ENCODE data around the gene CTNNBIP1. TPM values are rescaled to one million over a fixed set of nuclear protein-coding genes. Genes with fewer than 3 reads are reported as not detected.

The CTNNBIP1 gene
- total and polyA plus RNA-seq, 9 of the 15 experiments (the other 6 are each of a cell fraction or from before 2014, with no cell fraction given): 0.65 to 29.2 (median 14.7) TPM

DNA sequence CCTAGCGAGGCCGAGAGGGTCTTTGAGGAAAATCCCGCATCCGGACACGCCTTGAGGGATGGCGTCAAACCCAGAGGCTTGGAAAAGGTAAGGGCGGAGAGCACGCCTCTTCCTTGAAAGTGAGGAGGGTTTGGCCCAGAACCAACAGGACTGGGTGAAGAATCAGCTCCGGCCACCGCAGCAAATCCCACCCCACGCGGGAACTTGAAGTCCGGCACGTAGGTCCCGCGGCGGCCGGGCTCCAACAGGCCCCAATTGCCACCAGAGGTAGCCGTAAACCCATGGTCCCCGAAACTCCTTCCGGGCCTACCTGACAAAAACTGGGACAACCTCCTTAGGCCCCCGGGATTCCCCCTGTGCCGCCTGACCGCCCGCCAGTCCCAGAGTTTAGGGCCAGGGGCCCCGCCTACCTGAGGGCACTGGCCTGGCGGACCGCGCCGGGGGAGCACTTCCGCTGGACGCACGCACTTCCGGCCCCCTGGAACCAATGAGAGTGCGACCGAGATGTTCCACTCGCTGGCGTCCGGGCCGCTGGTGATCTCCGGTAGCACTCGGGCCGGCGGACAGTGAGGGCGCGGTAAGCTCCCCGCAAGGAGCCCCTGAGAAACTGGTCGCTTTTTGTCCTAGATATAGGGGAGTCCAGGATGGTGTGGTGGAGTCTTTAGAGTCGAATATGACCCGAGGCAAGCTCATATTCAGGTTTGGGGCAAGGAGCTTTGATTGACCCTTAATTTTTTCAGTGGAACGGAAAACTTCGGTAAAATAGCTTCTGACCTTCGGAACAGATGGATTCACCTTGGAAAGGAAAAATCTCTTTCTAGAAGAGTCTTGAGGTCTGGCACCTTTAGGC is 33.1 kb upstream of the CTNNBIP1 start, which contains the start of the genes LZIC and NMNAT1 (continued):
- TF ChIP-seq, protein P1, sequence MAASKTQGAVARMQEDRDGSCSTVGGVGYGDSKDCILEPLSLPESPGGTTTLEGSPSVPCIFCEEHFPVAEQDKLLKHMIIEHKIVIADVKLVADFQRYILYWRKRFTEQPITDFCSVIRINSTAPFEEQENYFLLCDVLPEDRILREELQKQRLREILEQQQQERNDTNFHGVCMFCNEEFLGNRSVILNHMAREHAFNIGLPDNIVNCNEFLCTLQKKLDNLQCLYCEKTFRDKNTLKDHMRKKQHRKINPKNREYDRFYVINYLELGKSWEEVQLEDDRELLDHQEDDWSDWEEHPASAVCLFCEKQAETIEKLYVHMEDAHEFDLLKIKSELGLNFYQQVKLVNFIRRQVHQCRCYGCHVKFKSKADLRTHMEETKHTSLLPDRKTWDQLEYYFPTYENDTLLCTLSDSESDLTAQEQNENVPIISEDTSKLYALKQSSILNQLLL (CRISPR knock-in tag; IDR thresholded peaks at IDR 0.05; ENCODE audit: borderline replicate concordance): no peak
- peak; percentile 91 for TF ChIP-seq TFAP4 (CRISPR knock-in tag; IDR thresholded peaks at IDR 0.05; ENCODE audit: borderline replicate concordance)
- no peak for TF ChIP-seq MCM2 (IDR thresholded peaks at IDR 0.05; ENCODE audit: low read depth)
- no peak for TF ChIP-seq ZBTB8A (IDR thresholded peaks at IDR 0.05; ENCODE audit: partially characterized antibody)
- TF ChIP-seq ZNF23 (CRISPR knock-in tag; IDR thresholded peaks at IDR 0.05): no peak
- TF ChIP-seq ZNF140 (CRISPR knock-in tag; IDR thresholded peaks at IDR 0.05): no peak
- no peak for TF ChIP-seq COPS2 (conservative IDR thresholded peaks at IDR 0.05)
- TF ChIP-seq, protein P2, sequence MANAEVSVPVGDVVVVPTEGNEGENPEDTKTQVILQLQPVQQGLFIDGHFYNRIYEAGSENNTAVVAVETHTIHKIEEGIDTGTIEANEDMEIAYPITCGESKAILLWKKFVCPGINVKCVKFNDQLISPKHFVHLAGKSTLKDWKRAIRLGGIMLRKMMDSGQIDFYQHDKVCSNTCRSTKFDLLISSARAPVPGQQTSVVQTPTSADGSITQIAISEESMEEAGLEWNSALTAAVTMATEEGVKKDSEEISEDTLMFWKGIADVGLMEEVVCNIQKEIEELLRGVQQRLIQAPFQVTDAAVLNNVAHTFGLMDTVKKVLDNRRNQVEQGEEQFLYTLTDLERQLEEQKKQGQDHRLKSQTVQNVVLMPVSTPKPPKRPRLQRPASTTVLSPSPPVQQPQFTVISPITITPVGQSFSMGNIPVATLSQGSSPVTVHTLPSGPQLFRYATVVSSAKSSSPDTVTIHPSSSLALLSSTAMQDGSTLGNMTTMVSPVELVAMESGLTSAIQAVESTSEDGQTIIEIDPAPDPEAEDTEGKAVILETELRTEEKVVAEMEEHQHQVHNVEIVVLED (CRISPR knock-in tag; IDR thresholded peaks at IDR 0.05): peak; percentile 96
- no peak for TF ChIP-seq ZFP1 (CRISPR knock-in tag; IDR thresholded peaks at IDR 0.05)
- no peak for TF ChIP-seq ZNF444 (CRISPR knock-in tag; IDR thresholded peaks at IDR 0.05)
- no peak for TF ChIP-seq ZNF318 (IDR thresholded peaks at IDR 0.05; ENCODE audit: borderline replicate concordance in 1 of 2, low read depth in 1 of 2)
- peak; percentile 93 for TF ChIP-seq RNF2 (IDR thresholded peaks at IDR 0.05)
- TF ChIP-seq RBM34 (IDR thresholded peaks at IDR 0.05; ENCODE audit: borderline replicate concordance, insufficient read depth, low read length): no peak
- TF ChIP-seq WHSC1 (IDR thresholded peaks at IDR 0.05; ENCODE audit: low read length): no peak
- TF ChIP-seq SNIP1 (IDR thresholded peaks at IDR 0.05; ENCODE audit: low read depth): no peak
